Sigmoid colon (tissue), 7 donors: ENCODE data around the gene BCL2L1. TPM values are rescaled to one million over a fixed set of nuclear protein-coding genes. Genes with fewer than 3 reads are reported as not detected.

Experiments
- DNase-seq: peaks from one replicate; pipeline ENCODE4 v3.0.0-alpha.2; 2019
- H3K27ac ChIP-seq, 4 donors: fragments of 200-600 bp; sonication (generic); one replicate each; pipeline ENCODE4 v1.5.1; 2016 to 2019; ENCODE audit warnings: mild to moderate bottlenecking in 1 of 4
- H3K27me3 ChIP-seq, 3 donors: fragments of 200-600 bp; sonication (generic); one replicate each; pipeline ENCODE4 v1.5.1; 2019; ENCODE audit warnings: mild to moderate bottlenecking in 1 of 3
- H3K36me3 ChIP-seq, 4 donors: fragments of 200-600 bp; sonication (generic); one replicate each; pipeline ENCODE4 v1.5.1; 2016 to 2019
- H3K4me1 ChIP-seq, 4 donors: fragments of 200-600 bp; sonication (generic); one replicate each; pipeline ENCODE4 v1.5.1; 2017 to 2019
- H3K4me3 ChIP-seq, 4 donors: fragments of 200-600 bp; sonication (generic); one replicate each; pipeline ENCODE4 v1.5.1; 2017 to 2019; ENCODE audit warnings: mild to moderate bottlenecking in 2 of 4, moderate library complexity in 1 of 4
- H3K9me3 ChIP-seq, 4 donors: fragments of 200-600 bp in 3 of 4; sonication (generic) in 3 of 4; one replicate each; pipeline versions ENCODE4 v1.5.1 to v1.6.1; 2013 to 2019
- EP300 ChIP-seq, 4 donors: sonication (generic); formaldehyde crosslinking; IDR thresholded peaks; one replicate each; pipeline ENCODE4 v1.6.1; 2017; ENCODE audit warnings: antibody characterized with exemption in 4 of 4
- POLR2A ChIP-seq, 2 donors: fragments of 450-650 bp; IDR thresholded peaks; one replicate each; pipeline ENCODE4 v1.6.1; 2016; ENCODE audit warnings: antibody characterized with exemption in 2 of 2, mild to moderate bottlenecking in 2 of 2, moderate library complexity in 2 of 2
- POLR2AphosphoS5 ChIP-seq, 4 donors: sonication (generic); formaldehyde crosslinking; IDR thresholded peaks; one replicate each; pipeline ENCODE4 v1.6.1; 2017; ENCODE audit warnings: antibody characterized with exemption in 4 of 4
- WGBS, 2 donors: extraction: QIAGEN DNeasy Blood & Tissue Kit; methylation state at CpG; one replicate each; pipeline ENCODE4 v1.1.7; 2013; 5-methylcytosine and 5-hydroxymethylcytosine counted together
- intact Hi-C: fragments of 100-400 bp; cut with DNase I; formaldehyde crosslinking; loops from one replicate; pipeline ENCODE4 v1.15.1; 2023
- polyA plus RNA-seq, 3 donors: library from polyadenylated mRNA; stranded (reverse); fragments of 200-250 nt; gene quantifications; one replicate each; pipeline ENCODE4 v1.2.3, GENCODE V29; 2013
- total RNA-seq, 4 donors: library from RNA; depleted of rRNA; stranded (reverse); fragments of >200 nt; gene quantifications; one replicate each; pipeline ENCODE4 v1.1.0, GENCODE V29; 2016
- TF ChIP-seq, protein P1 (sequence below), 4 experiments: fragments of 450-650 bp in 3 of 4; fragments of 200-600 bp in 1 of 4; IDR thresholded peaks; one replicate each; pipeline ENCODE4 v1.5.1; 2016 to 2019; ENCODE audit warnings: antibody characterized with exemption in 4 of 4, mild to moderate bottlenecking in 3 of 4, moderate library complexity in 2 of 4
- donor health status: healthy with polysubstance abuse.
- donor health status: Bipolar disorder and iron deficiency.
- donor health status: healthy.

The BCL2L1 gene
- total and polyA plus RNA-seq, 7 donors: 53.2 to 94.8 (median 71.3) TPM

DNA sequence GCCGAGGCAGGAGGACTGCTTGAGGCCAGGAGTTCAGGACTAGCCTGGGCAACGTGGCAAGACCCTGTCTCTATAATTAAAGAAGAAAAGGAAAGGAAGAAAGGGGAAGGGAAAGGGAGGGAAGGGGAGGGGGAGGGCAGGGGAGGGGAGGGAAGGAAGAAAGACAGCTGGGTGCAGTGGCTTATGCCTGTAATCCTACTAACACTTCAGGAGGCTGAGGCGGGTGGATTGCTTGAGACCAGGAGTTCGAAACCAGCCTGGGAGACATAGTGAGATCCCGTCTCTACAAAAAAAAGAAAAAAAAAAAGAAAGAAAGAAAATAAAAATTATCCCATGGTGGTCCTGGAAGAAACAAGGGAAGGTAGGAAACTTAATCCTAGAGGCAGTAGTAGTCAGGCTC, 33.5 kb downstream of the BCL2L1 start:
- Histone ChIP-seq H3K27me3 (no peaks in the 10 kb centered on the region), H3K4me3 (no peak overlapping the region), H3K27ac (no peak overlapping the region), H3K36me3 (peaks cover 0 to 7% (median 3%) of the 10 kb centered on the region in 4 donors), H3K9me3 (no peaks in the 10 kb centered on the region), H3K4me1 (peaks cover 0 to 5% (median 2%) of the 10 kb centered on the region in 4 donors)
- DNase-seq: no peak
- WGBS, 2 donors: 89 to 91% methylated on average over 5 of the region's 5 CpGs
- TF ChIP-seq EP300 (IDR thresholded peaks at IDR 0.05) (no peak), POLR2AphosphoS5 (IDR thresholded peaks at IDR 0.05) (no peak), POLR2A (IDR thresholded peaks at IDR 0.05) (no peak)
- TF ChIP-seq, protein P1, sequence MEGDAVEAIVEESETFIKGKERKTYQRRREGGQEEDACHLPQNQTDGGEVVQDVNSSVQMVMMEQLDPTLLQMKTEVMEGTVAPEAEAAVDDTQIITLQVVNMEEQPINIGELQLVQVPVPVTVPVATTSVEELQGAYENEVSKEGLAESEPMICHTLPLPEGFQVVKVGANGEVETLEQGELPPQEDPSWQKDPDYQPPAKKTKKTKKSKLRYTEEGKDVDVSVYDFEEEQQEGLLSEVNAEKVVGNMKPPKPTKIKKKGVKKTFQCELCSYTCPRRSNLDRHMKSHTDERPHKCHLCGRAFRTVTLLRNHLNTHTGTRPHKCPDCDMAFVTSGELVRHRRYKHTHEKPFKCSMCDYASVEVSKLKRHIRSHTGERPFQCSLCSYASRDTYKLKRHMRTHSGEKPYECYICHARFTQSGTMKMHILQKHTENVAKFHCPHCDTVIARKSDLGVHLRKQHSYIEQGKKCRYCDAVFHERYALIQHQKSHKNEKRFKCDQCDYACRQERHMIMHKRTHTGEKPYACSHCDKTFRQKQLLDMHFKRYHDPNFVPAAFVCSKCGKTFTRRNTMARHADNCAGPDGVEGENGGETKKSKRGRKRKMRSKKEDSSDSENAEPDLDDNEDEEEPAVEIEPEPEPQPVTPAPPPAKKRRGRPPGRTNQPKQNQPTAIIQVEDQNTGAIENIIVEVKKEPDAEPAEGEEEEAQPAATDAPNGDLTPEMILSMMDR (IDR thresholded peaks at IDR 0.05): no peak
- intact Hi-C loops: no loop called here

DNA sequence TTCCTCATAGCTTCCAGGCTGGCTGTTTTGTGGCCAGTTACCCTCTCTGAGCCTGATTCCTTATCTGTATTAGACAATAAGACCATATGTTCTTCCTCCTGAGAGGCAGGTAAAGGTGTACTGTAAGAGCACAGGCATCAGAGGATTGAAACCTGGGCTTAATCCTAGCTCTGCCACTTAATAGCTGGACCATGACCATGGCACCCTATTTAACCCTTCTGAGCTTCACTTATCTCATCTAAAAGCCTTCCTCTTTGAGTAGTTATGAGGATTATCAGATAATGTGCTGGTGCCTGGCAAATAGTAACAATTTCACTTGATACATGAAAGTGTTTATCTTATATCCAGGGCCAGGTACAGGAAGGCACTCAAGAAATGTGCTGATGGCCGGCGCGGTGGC, 34.9 kb downstream of the BCL2L1 start:
- Histone ChIP-seq H3K4me3 (no peak overlapping the region), H3K4me1 (no peaks in the 10 kb centered on the region), H3K9me3 (no peaks in the 10 kb centered on the region), H3K27me3 (no peaks in the 10 kb centered on the region), H3K36me3 (peaks cover 0 to 7% (median 3%) of the 10 kb centered on the region in 4 donors), H3K27ac (no peak overlapping the region)
- DNase-seq: no peak
- 95 to 96% methylated on average over 3 of the region's 3 CpGs for WGBS, 2 donors
- no peak for TF ChIP-seq EP300 (IDR thresholded peaks at IDR 0.05)
- intact Hi-C loops: no loop called here

DNA sequence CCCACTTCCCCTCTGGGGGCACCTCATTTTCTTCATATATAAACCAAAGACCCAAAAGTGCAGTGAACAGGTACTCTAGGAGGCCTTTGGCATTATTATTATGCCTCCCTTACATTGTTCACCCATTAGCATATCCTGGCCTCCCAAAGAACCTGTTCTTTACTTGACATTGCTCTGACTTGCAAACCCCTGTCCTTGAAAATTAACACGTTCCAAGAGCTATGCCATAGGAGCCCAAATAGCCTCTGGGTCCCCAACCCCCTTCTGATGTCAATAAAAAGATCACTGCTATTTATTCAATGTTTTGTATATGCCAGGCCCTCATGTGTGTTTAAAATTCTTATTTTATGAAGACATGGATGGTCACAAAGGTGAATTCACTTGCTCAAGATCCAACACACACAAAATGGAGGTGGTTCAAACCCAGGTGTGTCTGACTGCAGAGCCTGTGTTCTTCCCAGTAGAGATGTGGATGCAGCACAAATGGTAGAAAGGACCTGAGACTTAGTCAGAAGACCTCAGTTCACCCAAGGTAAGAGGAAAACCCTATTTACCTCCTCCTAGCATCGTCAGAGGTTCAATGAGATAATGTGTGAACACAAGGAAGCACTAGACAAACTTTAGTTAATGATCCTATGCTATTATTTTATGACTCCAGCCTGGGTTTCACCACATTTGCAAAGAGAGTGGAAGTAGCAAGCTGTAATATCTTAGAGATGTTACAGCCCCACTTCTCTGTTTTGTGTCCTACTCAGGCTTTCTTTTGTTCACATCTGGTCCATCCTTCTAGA, 36.6 kb downstream of the BCL2L1 start:
- intact Hi-C loops: no loop called here
- Histone ChIP-seq H3K9me3 (no peaks in the 10 kb centered on the region), H3K4me3 (no peak overlapping the region), H3K36me3 (peaks cover 0 to 7% (median 3%) of the 10 kb centered on the region in 4 donors), H3K27me3 (no peaks in the 10 kb centered on the region), H3K27ac (no peak overlapping the region), H3K4me1 (no peaks in the 10 kb centered on the region)
- DNase-seq: no peak
- WGBS, 2 donors: 55 to 80% methylated on average over 2 of the region's 2 CpGs
- no peak for TF ChIP-seq POLR2AphosphoS5 (IDR thresholded peaks at IDR 0.05)
- TF ChIP-seq, protein P1 (IDR thresholded peaks at IDR 0.05): no peak
- no peak for TF ChIP-seq POLR2A (IDR thresholded peaks at IDR 0.05)
- TF ChIP-seq EP300 (IDR thresholded peaks at IDR 0.05): no peak

DNA sequence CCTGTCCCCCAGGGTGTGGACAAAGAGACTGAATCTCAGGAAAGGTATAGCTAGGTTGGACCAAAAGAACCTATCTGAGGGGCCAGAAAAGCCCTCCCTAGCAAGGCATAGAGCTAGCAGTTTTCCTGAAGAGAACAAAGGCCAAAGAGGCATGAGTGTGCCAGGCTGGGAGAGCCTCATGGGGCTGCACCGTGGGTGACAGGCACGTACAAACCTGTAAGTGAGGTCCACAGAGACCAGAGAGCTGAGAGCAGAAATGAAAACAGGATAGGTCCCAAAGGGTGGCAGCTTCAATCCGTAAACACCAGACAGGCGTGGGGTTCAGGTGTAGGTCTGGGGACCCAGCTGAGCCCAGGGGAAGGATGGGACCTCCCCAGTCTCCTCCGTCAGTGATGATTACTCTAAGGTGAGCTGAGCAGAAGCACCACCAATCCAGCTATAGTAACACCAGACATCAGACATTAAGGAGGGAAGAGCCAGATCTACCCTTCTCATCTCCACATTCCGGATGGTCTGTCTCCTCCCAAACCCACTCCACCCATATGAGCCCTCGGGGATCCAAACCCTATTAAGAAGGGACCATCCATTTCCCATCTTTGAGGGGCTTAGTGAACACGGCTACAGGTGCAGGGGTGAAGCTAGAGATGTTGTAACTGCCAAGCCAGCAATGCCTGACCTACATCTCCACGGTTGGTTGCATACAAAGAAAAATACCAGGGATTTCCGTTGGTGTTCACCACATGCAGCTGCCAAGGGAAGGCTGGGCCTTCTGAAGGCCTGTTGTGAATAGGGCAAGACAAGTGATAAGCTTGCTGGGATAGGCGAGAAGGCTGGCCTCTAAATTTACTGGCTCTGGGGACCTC, 38.3 kb downstream of the BCL2L1 start:
- peaks cover 0 to 7% (median 3%) of the 10 kb centered on the region in 4 donors for H3K36me3 ChIP-seq
- no peaks in the 10 kb centered on the region for H3K4me1 ChIP-seq
- no peak for DNase-seq
- no peaks in the 10 kb centered on the region for H3K27me3 ChIP-seq
- no peak overlapping the region for H3K4me3 ChIP-seq
- intact Hi-C loops: no loop called here
- no peaks in the 10 kb centered on the region for H3K9me3 ChIP-seq
- TF ChIP-seq POLR2AphosphoS5 (IDR thresholded peaks at IDR 0.05): no peak
- TF ChIP-seq, protein P1 (IDR thresholded peaks at IDR 0.05): no peak
- no peak for TF ChIP-seq EP300 (IDR thresholded peaks at IDR 0.05)
- no peak for TF ChIP-seq POLR2A (IDR thresholded peaks at IDR 0.05)
- no peak overlapping the region for H3K27ac ChIP-seq
- WGBS, 2 donors: 68 to 90% methylated on average over 11 of the region's 11 CpGs

DNA sequence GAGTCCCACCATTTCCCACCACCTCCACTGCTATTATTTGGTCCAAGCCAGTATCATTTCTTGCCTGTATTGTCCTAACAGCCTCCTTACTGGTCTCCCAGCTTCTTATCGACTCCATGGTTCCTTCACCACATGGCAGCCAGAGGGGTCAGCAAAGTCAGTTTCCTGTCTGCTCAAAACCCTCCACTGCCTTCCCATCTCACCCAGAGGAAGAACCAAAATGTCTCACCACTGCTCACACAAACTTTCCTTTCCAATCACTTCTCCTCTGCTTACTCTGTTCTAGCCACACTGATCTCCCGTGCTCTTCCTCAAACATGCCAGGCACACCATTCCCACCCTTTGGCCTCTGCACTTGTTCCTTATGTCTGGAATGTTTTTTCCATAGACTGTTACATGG, 39.7 kb downstream of the BCL2L1 start:
- DNase-seq: no peak
- intact Hi-C loops: no loop called here
- H3K4me1 ChIP-seq: no peaks in the 10 kb centered on the region
- TF ChIP-seq POLR2AphosphoS5 (IDR thresholded peaks at IDR 0.05) (no peak), POLR2A (IDR thresholded peaks at IDR 0.05) (no peak)
- 85 to 87% methylated on average over 2 of the region's 2 CpGs for WGBS, 2 donors
- H3K4me3 ChIP-seq: no peak overlapping the region
- H3K27ac ChIP-seq: no peak overlapping the region
- no peaks in the 10 kb centered on the region for H3K27me3 ChIP-seq
- H3K36me3 ChIP-seq: peaks cover 0 to 9% (median 3%) of the 10 kb centered on the region in 4 donors
- H3K9me3 ChIP-seq: no peaks in the 10 kb centered on the region
